GM21619 (cell line): ENCODE data around the gene PFKFB3.
"Not testable (repeated sequence)": the region's sequence is repeated elsewhere in the genome, so short reads cannot be mapped to it uniquely, and the experiment has no call there.

Source experiments
- ATAC-seq: cut with Tn5 transposase; IDR thresholded peaks from one replicate; pipeline ENCODE4 v1.9.1; 2021; ENCODE audit not compliant: unreplicated experiment

PFKFB3 gene

GRCh38 chr10:6177880-6178281 lies 24.9 kb upstream of the PFKFB3 start:
- no peak for ATAC-seq

GRCh38 chr10:6178581-6178980 lies 24.2 kb upstream of the PFKFB3 start:
- ATAC-seq, result no peak

- no peak for ATAC-seq
Measured at GRCh38 chr10:6179078-6179477, 23.7 kb upstream of the PFKFB3 start.

- ATAC-seq, result no peak
Measured at GRCh38 chr10:6180480-6181110, 22.1 kb upstream of the PFKFB3 start.

- no peak for ATAC-seq
Measured at GRCh38 chr10:6181249-6181648, 21.5 kb upstream of the PFKFB3 start.

GRCh38 chr10:6182454-6183098 lies 20.2 kb upstream of the PFKFB3 start:
- no peak for ATAC-seq

GRCh38 chr10:6185039-6185716 lies 17.6 kb upstream of the PFKFB3 start:
- no peak for ATAC-seq

- ATAC-seq, result no peak
Measured at GRCh38 chr10:6186894-6187256, 15.9 kb upstream of the PFKFB3 start.

GRCh38 chr10:6187278-6187677 lies 15.5 kb upstream of the PFKFB3 start:
- no peak for ATAC-seq

- not testable (repeated sequence) for ATAC-seq
Measured at GRCh38 chr10:6190033-6190432, 12.7 kb upstream of the PFKFB3 start.

GRCh38 chr10:6191147-6191546 lies 11.6 kb upstream of the PFKFB3 start:
- no peak for ATAC-seq

- no peak for ATAC-seq
Measured at GRCh38 chr10:6191569-6191968, 11.2 kb upstream of the PFKFB3 start.

GRCh38 chr10:6193342-6193741 lies 9.4 kb upstream of the PFKFB3 start:
- not testable (repeated sequence) for ATAC-seq

GRCh38 chr10:6194311-6194710 lies 8.4 kb upstream of the PFKFB3 start:
- no peak for ATAC-seq

GRCh38 chr10:6195376-6195775 lies 7.4 kb upstream of the PFKFB3 start:
- no peak for ATAC-seq

GRCh38 chr10:6195846-6196245 lies 6.9 kb upstream of the PFKFB3 start:
- ATAC-seq, result no peak

- not testable (repeated sequence) for ATAC-seq
Measured at GRCh38 chr10:6196524-6196923, 6.2 kb upstream of the PFKFB3 start.

- ATAC-seq, result no peak
Measured at GRCh38 chr10:6197321-6197720, 5.4 kb upstream of the PFKFB3 start.

GRCh38 chr10:6198171-6198570 lies 4.6 kb upstream of the PFKFB3 start:
- no peak for ATAC-seq

- no peak for ATAC-seq
Measured at GRCh38 chr10:6199131-6199733, 3.5 kb upstream of the PFKFB3 start.

- no peak for ATAC-seq
Measured at GRCh38 chr10:6200440-6200733, 2.3 kb upstream of the PFKFB3 start.
